ENCODE data around the gene SLC36A1.

DNA sequence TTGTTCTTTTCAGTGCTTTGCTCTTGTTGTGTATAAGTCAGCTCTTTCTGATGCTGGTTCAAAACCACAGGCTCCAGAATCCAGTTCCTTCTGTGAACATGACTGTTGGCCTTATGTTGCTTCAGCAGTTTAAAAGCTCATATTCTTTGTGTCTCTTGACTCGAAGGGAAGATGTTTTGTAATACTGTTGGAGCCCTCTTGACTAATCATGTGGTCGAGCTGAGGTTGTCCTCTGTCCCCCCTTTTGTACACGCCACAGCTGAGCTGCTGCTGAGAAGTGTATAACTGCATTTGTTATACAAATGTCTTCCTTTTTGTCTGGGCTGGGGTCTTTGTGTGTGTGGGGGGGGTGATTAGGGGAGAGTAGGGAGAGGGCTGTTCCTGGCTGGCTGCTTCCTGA, 35.8 kb downstream of the SLC36A1 start:
- no peak for TF ChIP-seq ZNF384 (IDR thresholded peaks at IDR 0.05)
- no peak for TF ChIP-seq FOXA1 (IDR thresholded peaks at IDR 0.05)
- no peak for TF ChIP-seq SP1 (IDR thresholded peaks at IDR 0.05)
- TF ChIP-seq ELF4 (IDR thresholded peaks at IDR 0.05) = no peak
- TF ChIP-seq CTBP1 (IDR thresholded peaks at IDR 0.05; ENCODE audit: borderline replicate concordance) = no peak

Measured in HEK293T (cell line).